AG04450 (cell line): Measurements from ENCODE around the gene ZNF672. TPM values are rescaled to one million over a fixed set of nuclear protein-coding genes. Genes with fewer than 3 reads are reported as not detected.

ENCODE experiments used
- CTCF ChIA-PET: fragments of 300-600, 350-600 bp; formaldehyde crosslinking; extraction: SDS; loops from one replicate; lab custom pipeline; 2022; ENCODE audit warnings: antibody characterized with exemption, inconsistent platforms; lab: Charles Lee
- POLR2A ChIA-PET: fragments of 350-600 bp; formaldehyde crosslinking; extraction: SDS; loops from one replicate; lab custom pipeline; 2021; ENCODE audit warnings: antibody characterized with exemption, inconsistent platforms; lab: Yijun Ruan, JAX
- DNase-seq: peaks from one replicate; pipeline ENCODE4 v3.0.0-alpha.2; 2011; ENCODE audit warnings: low read depth, low spot score
- H3K27ac ChIP-seq: one replicate; pipeline ENCODE4 v1.5.1; 2012; ENCODE audit warnings: low read depth, low read length, control low read depth
- H3K27me3 ChIP-seq: one replicate; pipeline ENCODE4 v1.6.0; 2012; ENCODE audit warnings: low read length; ENCODE audit not compliant: control insufficient read depth, insufficient read depth
- H3K4me3 ChIP-seq: 2 replicates; pipeline ENCODE4 v1.5.1; 2011; ENCODE audit warnings: mild to moderate bottlenecking, low read depth, low read length, control low read depth
- H3K9me3 ChIP-seq: 2 replicates; pipeline ENCODE4 v1.5.1; 2012; ENCODE audit warnings: low read length; ENCODE audit not compliant: control insufficient read depth, insufficient read depth
- polyA plus RNA-seq: library from polyadenylated mRNA; depleted of rRNA; stranded (reverse); fragments of >200 nt; gene quantifications from 2 replicates; pipeline ENCODE4 v1.2.3, GENCODE V29; 2011
- TF ChIP-seq, protein P1 (sequence below): IDR thresholded peaks from 2 replicates; pipeline ENCODE4 v1.5.1; 2011; ENCODE audit warnings: low read depth, low read length, control low read depth, inconsistent platforms

The ZNF672 gene
- polyA plus RNA-seq, 1 experiment, result 9.1 TPM

- CTCF ChIA-PET, result no interaction called here
- POLR2A ChIA-PET, result interaction anchor here (0.6 kb wide), 1 partner anchor 1435 kb away, joined by 4 read pairs; no protein-coding TSS in a partner anchor
- no peak overlapping the region for H3K27ac ChIP-seq
These were observed 29.1 kb upstream of the ZNF672 start for GRCh38 chr1:248808876-248809275.

DNA sequence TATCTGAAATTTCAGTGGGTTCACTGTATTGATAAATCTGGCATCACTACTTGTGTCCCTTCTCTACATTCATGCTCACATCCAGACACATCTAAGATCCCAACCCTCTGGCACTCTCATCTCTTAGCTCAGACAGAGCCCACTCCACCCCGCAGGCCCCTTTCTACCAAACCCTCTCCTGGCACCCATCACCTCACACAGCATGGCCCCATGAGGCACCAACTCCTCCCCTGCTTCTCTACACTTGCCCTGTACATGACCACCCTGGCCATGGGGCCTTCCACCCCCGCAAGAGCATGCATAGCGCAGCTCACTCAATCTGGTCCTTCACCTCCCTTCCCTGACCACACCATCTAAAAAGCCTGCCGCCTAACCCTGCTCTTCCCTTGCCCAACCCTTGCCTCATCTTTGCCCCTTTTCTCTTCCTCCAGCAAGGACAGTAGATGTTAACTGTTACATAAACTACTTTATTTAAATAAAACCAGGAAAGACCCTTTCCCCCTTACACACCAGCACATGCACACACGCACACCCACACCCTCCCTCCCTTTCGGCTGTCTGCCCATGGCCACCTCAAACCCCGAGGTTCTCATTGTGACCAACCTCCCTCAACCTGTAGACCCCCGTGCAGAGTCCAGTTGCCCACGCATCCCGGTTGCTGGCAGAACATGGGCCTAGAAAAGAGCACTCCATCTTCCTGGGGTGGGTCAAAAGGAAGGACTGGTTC, 27.9 kb upstream of the ZNF672 start:
- H3K9me3 ChIP-seq, result peaks cover 2% of the 10 kb centered on the region; the same call in 1 of the 2 replicates
- peaks cover 2% of the 10 kb centered on the region for H3K27me3 ChIP-seq
- no peak overlapping the region for H3K27ac ChIP-seq
- H3K4me3 ChIP-seq, result no peak overlapping the region
- ChIA-PET CTCF (interaction anchor here (0.6 kb wide), 1 partner anchor 49 kb away, joined by 3 read pairs; the partner anchor contains the start of gene ZNF692), POLR2A (no interaction called here)
- TF ChIP-seq, protein P1, sequence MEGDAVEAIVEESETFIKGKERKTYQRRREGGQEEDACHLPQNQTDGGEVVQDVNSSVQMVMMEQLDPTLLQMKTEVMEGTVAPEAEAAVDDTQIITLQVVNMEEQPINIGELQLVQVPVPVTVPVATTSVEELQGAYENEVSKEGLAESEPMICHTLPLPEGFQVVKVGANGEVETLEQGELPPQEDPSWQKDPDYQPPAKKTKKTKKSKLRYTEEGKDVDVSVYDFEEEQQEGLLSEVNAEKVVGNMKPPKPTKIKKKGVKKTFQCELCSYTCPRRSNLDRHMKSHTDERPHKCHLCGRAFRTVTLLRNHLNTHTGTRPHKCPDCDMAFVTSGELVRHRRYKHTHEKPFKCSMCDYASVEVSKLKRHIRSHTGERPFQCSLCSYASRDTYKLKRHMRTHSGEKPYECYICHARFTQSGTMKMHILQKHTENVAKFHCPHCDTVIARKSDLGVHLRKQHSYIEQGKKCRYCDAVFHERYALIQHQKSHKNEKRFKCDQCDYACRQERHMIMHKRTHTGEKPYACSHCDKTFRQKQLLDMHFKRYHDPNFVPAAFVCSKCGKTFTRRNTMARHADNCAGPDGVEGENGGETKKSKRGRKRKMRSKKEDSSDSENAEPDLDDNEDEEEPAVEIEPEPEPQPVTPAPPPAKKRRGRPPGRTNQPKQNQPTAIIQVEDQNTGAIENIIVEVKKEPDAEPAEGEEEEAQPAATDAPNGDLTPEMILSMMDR, result no peak
- no peak for DNase-seq

More at GRCh38 chr1:248808876-248809275, 29.1 kb upstream of the ZNF672 start:
- Histone ChIP-seq H3K9me3 (no peaks in the 10 kb centered on the region; the same call in 1 of the 2 replicates), H3K27me3 (peaks cover 2% of the 10 kb centered on the region), H3K4me3 (no peak overlapping the region)
- TF ChIP-seq, protein P1, result no peak
- no peak for DNase-seq

DNA sequence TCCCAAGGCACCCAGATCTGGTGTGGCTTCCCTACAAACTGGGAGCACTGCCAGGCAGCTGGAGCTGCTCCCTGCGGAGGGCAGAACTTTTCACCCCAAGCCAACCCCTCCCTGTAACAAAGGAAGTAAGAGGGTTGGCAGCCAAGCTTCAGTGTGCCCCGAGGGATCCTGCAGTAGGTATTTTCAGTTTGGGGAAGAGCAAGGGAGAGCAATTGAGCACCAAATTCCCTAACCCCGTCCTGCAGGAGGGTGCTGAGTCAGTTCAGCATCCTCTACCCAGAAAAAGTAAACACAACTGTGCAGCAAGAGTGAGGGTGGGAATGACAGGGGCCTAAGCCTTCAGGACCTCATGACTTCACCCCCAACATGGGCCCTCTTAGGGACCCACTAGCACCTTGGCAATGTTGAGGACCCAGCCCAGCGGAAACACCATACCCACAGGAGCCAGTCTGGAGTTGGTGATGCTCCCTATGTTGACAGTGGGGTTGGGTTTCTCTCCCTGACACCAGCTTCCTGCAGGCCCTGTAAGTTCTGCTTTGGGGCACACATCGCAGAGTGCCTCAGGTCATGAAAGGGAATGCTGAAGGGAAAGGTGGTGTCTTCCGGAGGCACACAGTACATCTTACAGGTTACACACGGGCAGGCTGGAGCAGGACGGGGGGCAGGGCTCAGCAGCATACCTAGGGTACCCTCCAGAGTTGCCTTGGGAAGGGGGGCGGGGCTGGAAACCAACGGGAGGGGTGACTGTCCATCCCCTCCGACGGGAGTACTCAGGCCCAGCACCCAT, 27.1 kb upstream of the ZNF672 start:
- Histone ChIP-seq H3K27me3 (no peaks in the 10 kb centered on the region), H3K9me3 (peaks cover 2% of the 10 kb centered on the region; the same call in 1 of the 2 replicates), H3K4me3 (no peak overlapping the region), H3K27ac (no peak overlapping the region)
- ChIA-PET POLR2A (no interaction called here), CTCF (no interaction called here)
- TF ChIP-seq, protein P1, result no peak
- DNase-seq, result no peak

GRCh38 chr1:248811514-248812490, 26.2 kb upstream of the ZNF672 start:
- no peak overlapping the region for H3K4me3 ChIP-seq
- H3K27ac ChIP-seq, result no peak overlapping the region
- DNase-seq, result no peak
- ChIA-PET CTCF (no interaction called here), POLR2A (no interaction called here)
- TF ChIP-seq, protein P1, result no peak
- peaks cover 2% of the 10 kb centered on the region; the same call in 1 of the 2 replicates for H3K9me3 ChIP-seq
- no peaks in the 10 kb centered on the region for H3K27me3 ChIP-seq
